ENCODE results near the gene ULBP1. TPM values are rescaled to one million over a fixed set of nuclear protein-coding genes. Genes with fewer than 3 reads are reported as not detected.
"Not testable (repeated sequence)": the region's sequence is repeated elsewhere in the genome, so short reads cannot be mapped to it uniquely, and the experiment has no call there.

Gene ULBP1
- total RNA-seq, 4 donors from 2014 or later = 0.16 TPM; not detected in 3

DNA sequence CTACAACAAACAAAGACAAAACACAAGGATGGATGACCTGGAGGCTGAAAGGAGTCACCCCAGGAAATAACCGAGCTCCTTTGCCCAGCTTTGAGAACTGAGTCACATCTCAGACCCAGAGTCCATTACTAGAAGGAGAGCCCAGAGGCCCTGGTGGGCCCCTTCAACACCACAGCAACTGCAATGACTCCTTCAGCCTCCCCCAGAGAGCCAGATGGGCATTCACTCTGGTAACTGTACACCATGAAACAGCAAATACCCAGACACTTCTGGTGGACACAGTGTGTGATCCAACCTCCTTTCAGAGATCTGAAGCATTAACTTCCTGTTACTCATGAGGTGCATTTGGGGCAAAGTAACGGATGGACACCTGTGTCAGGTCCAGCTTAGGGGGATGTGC lies 39.0 kb downstream of the ULBP1 start:
- Histone ChIP-seq H3K4me1 (peaks cover 3 to 7% of the 10 kb centered on the region in 2 donors), H3K9me3 (no peaks in the 10 kb centered on the region), H3K36me3 (no peaks in the 10 kb centered on the region), H3K27ac (no peak overlapping the region), H3K27me3 (peaks cover 7 to 27% (median 20%) of the 10 kb centered on the region in 3 donors), H3K4me3 (no peak overlapping the region)
- DNase-seq (no peak), ATAC-seq (no peak)
- in situ Hi-C loops (cut with MboI; ENCODE audit: low sequenced_read_pairs in 4 of 4) (loop anchor here in 1 of 4 donors (25.0 kb wide), 1 partner anchor 165 kb away; no protein-coding TSS in a partner anchor), intact Hi-C loops (cut with DNase I; ENCODE audit: low total_unique reads) (no loop called here)
- TF ChIP-seq POLR2A (IDR thresholded peaks at IDR 0.05) = no peak
- TF ChIP-seq, protein P1, sequence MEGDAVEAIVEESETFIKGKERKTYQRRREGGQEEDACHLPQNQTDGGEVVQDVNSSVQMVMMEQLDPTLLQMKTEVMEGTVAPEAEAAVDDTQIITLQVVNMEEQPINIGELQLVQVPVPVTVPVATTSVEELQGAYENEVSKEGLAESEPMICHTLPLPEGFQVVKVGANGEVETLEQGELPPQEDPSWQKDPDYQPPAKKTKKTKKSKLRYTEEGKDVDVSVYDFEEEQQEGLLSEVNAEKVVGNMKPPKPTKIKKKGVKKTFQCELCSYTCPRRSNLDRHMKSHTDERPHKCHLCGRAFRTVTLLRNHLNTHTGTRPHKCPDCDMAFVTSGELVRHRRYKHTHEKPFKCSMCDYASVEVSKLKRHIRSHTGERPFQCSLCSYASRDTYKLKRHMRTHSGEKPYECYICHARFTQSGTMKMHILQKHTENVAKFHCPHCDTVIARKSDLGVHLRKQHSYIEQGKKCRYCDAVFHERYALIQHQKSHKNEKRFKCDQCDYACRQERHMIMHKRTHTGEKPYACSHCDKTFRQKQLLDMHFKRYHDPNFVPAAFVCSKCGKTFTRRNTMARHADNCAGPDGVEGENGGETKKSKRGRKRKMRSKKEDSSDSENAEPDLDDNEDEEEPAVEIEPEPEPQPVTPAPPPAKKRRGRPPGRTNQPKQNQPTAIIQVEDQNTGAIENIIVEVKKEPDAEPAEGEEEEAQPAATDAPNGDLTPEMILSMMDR (IDR thresholded peaks at IDR 0.05 in 4 of 5, conservative IDR thresholded peaks at IDR 0.05 in 1 of 5) = no peak

DNA sequence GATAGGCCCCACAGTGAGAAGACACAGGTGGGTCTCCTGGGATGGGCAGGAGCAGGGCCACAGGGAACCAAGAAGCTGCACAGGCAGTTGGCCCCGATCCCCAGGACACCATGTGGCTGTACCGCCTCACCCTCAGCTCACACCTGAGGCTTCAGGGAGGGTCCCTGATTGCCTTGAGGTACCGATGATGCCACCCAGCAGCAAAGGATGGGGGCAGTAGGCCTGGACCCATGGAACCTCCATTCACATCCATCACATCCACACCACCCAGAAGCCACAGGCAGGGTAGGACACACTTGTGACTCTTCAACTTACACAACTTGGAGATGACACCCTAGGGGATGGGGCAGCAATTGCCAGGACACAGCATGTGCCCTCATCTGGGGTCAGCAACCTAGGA lies 39.9 kb downstream of the ULBP1 start:
- H3K27me3 ChIP-seq = peaks cover 12 to 29% (median 15%) of the 10 kb centered on the region in 3 donors
- H3K4me3 ChIP-seq; H3K36me3 ChIP-seq; DNase-seq; ATAC-seq; H3K4me1 ChIP-seq; H3K9me3 ChIP-seq; intact Hi-C loops (cut with DNase I; ENCODE audit: low total_unique reads); H3K27ac ChIP-seq: not testable (repeated sequence)
- in situ Hi-C loops (cut with MboI; ENCODE audit: low sequenced_read_pairs in 4 of 4) = loop anchor here in 1 of 4 donors (25.0 kb wide), 1 partner anchor 166 kb away; no protein-coding TSS in a partner anchor

DNA sequence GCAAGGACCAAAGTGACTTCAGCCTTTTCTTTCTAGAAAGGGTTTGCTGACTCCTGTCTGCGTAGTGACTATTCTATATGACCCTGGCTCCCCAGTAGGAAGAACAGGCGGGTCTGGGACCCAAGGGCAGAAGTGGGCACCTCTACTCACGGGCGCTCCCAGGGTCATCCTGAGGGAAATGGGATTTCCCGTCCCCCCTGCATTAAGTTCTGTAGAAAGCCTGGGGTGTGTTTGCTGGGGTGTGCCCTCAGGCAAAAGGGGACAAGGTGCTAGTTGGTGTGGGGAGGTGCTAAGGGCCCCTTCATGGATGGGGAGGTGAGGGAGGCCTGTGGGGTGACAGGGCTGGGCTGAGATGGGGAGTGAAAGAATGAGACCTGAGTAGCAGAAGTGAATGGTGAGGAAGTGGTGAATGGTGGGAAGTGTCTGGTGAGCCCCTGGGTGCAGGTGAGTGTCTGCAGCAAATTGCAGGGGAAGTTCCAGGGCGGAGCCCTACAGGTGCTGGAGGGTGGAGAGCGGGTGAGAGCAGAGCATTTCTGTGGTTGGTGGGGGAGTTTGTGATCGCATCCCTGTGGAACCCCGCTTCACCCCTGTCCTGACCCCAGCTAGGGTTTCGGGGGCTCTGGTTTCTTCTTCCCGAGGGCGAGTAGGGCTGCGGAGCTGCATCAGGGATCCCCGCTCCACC lies 40.5 kb downstream of the ULBP1 start:
- ATAC-seq (no peak), DNase-seq (no peak)
- TF ChIP-seq, protein P1 (IDR thresholded peaks at IDR 0.05 in 4 of 5, conservative IDR thresholded peaks at IDR 0.05 in 1 of 5) = no peak
- no peak for TF ChIP-seq POLR2A (IDR thresholded peaks at IDR 0.05)
- Histone ChIP-seq H3K27ac (no peak overlapping the region), H3K27me3 (peaks cover 14 to 29% (median 15%) of the 10 kb centered on the region in 3 donors), H3K4me3 (peak overlapping the region; percentile 59 to 74 (median 71)), H3K36me3 (no peaks in the 10 kb centered on the region), H3K9me3 (no peaks in the 10 kb centered on the region), H3K4me1 (peaks cover 3 to 7% of the 10 kb centered on the region in 2 donors)
- in situ Hi-C loops (cut with MboI; ENCODE audit: low sequenced_read_pairs in 4 of 4) (loop anchor here in 1 of 4 donors (25.0 kb wide), 1 partner anchor 167 kb away; no protein-coding TSS in a partner anchor), intact Hi-C loops (cut with DNase I; ENCODE audit: low total_unique reads) (no loop called here)

DNA sequence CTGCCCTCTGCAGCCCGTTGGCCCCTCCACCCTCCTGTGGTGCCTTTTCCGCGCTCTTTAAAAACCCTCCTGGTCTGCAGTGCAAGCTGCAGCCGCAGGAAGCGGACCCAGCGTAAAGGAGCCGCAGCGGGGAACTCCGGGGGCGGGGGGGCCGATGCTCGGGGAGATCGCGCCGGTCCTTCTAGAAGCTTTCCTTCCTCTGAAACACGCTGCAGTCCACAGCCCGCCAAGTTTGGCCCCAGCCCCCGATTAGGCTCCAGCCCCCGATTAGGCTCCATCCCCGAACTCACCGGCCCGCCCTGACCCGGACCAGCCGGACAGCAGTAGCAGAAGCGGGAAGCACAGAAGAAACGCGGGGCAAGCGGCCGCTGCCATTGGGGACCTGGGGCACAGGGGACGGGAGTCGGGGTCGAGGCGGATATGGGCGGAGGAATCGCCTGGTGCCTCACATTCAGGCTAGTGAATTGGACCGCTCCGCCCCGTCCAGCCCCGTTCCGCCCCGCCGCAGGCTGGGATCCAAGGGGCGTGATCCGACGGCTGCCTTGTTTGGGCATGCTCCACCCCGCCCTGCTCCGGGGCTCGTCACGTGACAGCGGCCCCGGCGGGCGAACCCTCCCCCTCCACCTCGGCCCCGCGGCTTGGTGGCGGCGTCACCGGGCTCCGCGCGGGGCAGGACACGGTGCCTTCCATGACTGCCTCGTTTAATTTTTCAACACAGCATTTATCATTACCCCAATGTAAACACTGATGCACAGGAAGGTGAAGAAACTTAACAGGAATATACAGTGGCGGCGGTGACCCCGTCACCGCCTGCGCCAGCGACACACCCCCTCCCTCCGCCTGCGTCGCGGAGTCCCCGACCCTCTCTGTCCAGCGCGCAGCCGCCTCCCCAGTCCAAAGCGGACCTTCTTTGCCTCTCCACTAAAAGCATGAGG lies 41.3 kb downstream of the ULBP1 start:
- in situ Hi-C loops (cut with MboI; ENCODE audit: low sequenced_read_pairs in 4 of 4) (loop anchor here in 1 of 4 donors (25.0 kb wide), 1 partner anchor 168 kb away; no protein-coding TSS in a partner anchor), intact Hi-C loops (cut with DNase I; ENCODE audit: low total_unique reads) (no loop called here)
- DNase-seq (peak; percentile 82 to 85), ATAC-seq (peak; percentile 89 to 93)
- peak overlapping the region; percentile 59 to 74 (median 71) for H3K4me3 ChIP-seq
- H3K27ac ChIP-seq = no peak overlapping the region
- no peaks in the 10 kb centered on the region for H3K9me3 ChIP-seq
- H3K4me1 ChIP-seq = peaks cover 3 to 7% of the 10 kb centered on the region in 2 donors
- H3K27me3 ChIP-seq = peaks cover 14 to 31% (median 16%) of the 10 kb centered on the region in 3 donors
- no peaks in the 10 kb centered on the region for H3K36me3 ChIP-seq
- TF ChIP-seq POLR2A (IDR thresholded peaks at IDR 0.05) = no peak
- TF ChIP-seq, protein P1 (IDR thresholded peaks at IDR 0.05 in 4 of 5, conservative IDR thresholded peaks at IDR 0.05 in 1 of 5) = peak in 1 of 5 experiments; percentile 30

All from gastrocnemius medialis (tissue), 4 donors.